Measurements from ENCODE around the gene LRRN2.

LRRN2 gene

DNA sequence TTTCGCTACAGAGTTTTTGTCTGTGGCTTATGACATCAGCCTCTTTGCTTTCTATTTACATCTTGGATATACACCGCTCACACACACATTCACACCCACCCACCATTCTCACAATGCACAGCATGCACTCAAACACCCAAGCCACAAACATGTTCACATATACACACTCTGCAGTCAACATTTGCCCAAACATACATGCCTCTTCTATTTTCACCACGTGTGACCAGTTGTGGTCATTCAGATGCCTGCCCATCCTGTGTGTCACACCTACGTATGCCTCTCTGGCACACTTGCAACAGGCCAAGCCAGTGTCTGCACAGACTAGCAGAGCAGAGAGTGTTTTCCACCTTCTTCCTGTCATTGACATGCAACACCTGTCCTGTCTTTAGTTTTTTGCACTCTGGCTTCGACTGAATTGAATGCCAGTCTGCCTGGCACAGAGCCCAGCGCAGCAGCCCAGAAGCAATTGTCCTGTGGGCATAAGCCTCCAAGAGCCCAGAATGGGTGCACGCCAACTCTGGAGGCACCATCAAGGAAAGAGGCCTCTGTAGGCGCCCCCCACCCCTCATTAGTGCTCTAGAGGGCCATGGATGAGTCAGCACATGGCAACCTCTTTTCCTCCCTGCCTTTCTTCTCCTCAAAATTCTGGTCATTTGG lies 37.7 kb upstream of the LRRN2 start:
- TF ChIP-seq, protein P1, sequence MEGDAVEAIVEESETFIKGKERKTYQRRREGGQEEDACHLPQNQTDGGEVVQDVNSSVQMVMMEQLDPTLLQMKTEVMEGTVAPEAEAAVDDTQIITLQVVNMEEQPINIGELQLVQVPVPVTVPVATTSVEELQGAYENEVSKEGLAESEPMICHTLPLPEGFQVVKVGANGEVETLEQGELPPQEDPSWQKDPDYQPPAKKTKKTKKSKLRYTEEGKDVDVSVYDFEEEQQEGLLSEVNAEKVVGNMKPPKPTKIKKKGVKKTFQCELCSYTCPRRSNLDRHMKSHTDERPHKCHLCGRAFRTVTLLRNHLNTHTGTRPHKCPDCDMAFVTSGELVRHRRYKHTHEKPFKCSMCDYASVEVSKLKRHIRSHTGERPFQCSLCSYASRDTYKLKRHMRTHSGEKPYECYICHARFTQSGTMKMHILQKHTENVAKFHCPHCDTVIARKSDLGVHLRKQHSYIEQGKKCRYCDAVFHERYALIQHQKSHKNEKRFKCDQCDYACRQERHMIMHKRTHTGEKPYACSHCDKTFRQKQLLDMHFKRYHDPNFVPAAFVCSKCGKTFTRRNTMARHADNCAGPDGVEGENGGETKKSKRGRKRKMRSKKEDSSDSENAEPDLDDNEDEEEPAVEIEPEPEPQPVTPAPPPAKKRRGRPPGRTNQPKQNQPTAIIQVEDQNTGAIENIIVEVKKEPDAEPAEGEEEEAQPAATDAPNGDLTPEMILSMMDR (IDR thresholded peaks at IDR 0.05; ENCODE audit: low read depth, low read length, missing control alignments) = no peak
- DNase-seq (ENCODE audit: low read depth) = no peak
- H3K4me3 ChIP-seq (ENCODE audit: low read depth, low read length) = no peak overlapping the region

DNA sequence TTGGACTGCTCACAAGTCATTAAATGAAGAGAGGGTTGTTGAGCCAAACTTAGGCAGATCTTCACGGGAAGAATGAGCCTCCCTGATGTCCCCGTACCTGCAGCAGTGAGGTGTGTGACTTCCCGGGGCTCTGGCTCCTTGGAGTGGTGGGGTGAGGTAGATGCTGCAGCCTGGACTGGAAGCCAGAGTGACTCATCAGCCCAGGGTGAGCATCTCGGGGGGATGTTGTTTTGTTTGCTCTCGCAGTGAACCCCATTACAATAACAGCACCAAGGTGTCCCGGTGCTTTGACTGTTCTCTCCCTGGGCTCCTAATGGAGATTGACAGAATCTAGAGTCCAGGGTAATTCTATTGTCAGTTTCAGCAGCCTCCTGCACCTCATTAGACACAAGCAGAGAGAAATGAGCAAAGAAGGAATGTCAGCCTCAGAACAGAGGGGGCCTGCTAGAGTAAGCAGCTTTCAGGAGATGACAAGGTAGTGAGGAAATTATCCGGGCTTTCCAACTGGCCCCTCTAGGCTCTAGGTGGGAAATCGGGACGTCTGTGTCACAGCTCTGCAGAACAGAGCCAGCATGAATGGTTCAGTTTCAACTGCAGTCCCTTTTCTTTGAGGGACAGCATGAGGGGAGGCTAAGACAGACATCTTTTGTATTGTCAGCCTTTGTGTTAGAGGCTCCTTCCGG lies 36.0 kb upstream of the LRRN2 start:
- TF ChIP-seq, protein P1 (IDR thresholded peaks at IDR 0.05; ENCODE audit: low read depth, low read length, missing control alignments) = no peak
- H3K4me3 ChIP-seq (ENCODE audit: low read depth, low read length) = no peak overlapping the region
- DNase-seq (ENCODE audit: low read depth) = no peak

DNA sequence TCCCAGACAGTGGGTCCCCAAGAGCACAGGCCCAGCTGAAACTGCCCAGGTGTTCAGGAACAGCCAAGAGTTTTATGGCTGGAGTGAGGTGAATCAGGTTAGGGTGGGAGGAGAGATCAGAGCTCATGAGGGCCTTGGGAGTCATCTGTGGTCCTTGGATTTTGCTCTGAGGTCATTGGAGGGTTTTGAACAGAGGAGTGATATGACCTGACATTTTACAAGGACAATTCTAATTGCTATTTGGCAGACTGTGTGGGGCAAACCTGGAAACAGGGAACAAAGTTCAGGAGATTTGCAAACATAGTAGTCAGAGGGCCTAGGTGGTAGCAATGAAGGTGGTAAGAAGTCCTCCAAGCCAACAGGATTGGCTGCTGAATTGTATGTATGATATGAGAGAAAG lies 31.1 kb upstream of the LRRN2 start:
- H3K4me3 ChIP-seq (ENCODE audit: low read depth, low read length) = no peak overlapping the region
- DNase-seq (ENCODE audit: low read depth) = no peak
- TF ChIP-seq, protein P1 (IDR thresholded peaks at IDR 0.05; ENCODE audit: low read depth, low read length, missing control alignments) = no peak

DNA sequence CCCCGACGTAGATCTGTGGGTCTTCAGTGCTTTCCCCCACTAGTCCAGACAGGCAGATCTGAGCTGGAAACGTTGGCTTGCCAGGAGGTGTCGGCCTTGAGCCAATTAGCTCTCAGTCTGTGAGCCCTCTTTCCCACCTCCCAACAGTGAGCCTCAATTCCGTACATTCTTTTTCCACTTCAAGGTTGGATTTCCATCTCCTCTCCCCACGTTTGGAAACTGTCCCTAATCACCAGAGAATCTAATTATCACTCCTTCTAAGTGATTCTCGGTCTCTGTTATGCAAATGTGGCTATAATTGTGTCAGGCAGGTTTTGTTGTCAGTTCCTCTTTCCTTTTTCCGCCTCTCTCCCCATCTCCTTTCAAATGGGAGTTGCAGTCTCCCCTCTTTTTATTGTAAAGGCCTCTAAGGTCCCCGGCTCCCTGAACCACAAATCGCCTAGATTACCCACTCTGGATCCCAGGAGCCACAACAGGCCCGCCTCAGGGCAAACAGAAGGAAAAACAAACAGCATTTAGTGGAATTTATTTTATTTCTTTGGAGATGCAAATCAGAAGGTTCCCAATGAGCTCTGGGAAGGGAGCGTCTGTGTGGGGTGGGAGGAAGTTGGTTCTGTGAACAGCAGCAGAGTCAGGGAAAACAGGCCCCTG lies 29.4 kb upstream of the LRRN2 start:
- TF ChIP-seq, protein P1 (IDR thresholded peaks at IDR 0.05; ENCODE audit: low read depth, low read length, missing control alignments) = peak; percentile 48
- DNase-seq (ENCODE audit: low read depth) = no peak
- H3K4me3 ChIP-seq (ENCODE audit: low read depth, low read length) = peak overlapping the region; percentile 51

DNA sequence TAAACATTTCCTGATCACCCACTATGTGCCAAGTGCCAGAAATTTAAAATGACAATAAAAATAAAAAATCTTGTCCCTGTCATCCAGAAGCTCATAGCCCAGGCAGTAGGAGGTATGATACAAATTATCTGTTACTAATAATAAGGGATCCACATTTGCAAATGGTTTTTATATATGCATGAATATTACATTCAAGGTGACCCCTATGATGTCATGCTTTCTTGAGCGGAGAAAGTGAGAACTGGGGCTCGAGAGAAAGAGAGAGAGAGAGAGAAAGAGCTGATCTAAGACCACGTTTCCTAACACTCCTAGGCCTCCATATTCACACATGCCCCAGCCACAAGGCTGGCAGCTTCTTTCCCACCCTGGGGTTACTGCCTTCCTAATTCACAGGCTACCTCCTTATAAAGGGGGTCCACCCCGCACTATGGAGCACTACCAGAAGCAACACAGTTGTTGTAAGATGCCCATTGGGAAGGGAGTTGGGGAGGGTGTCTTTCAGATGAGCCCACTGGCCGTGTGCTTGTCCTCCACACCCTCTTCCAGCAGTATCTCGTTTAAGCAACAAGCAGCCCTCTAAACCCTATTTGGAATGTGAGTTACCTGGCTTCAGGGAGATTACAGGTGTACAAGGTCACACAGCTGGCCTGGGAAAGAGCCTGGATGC lies 28.8 kb upstream of the LRRN2 start:
- TF ChIP-seq, protein P1 (IDR thresholded peaks at IDR 0.05; ENCODE audit: low read depth, low read length, missing control alignments) = no peak
- H3K4me3 ChIP-seq (ENCODE audit: low read depth, low read length) = peak overlapping the region; percentile 51

DNA sequence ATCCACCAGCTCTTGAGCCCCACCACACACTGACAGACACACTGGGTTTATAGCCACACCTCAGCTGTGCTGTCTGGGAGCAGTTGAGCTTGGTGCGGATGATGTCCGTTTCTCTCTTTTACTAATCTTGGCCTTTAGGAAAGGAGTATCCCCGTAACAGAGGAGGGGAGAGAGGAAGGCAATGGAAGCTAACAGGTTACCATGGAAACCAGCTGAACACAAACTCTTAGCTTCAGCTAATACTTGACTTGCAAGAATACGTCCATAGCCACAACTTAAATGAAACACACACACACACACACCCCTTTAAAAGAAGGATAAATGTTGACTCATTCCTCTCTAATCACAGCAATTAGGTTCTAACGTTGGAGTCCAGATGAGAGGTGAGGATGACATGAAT lies 28.0 kb upstream of the LRRN2 start:
- H3K4me3 ChIP-seq (ENCODE audit: low read depth, low read length) = peak overlapping the region; percentile 51; the same call in 1 of the 2 replicates
- no peak for DNase-seq (ENCODE audit: low read depth)
- TF ChIP-seq, protein P1 (IDR thresholded peaks at IDR 0.05; ENCODE audit: low read depth, low read length, missing control alignments) = no peak

More for the DNA sequence above, 28.8 kb upstream of the LRRN2 start:
- DNase-seq (ENCODE audit: low read depth) = no peak
